Astrocyte (in vitro differentiated cells and primary cell): ENCODE results near the gene C10orf105. TPM values are rescaled to one million over a fixed set of nuclear protein-coding genes. Genes with fewer than 3 reads are reported as not detected.

Source experiments
- DNase-seq: peaks from one replicate; pipeline ENCODE4 v3.0.0-alpha.2; 2010; ENCODE audit warnings: low read depth
- FAIRE-seq: peaks from 2 replicates; lab custom pipeline; 2011; peaks lifted over from hg19 to GRCh38; lab: Jason Lieb, UNC
- H2AFZ ChIP-seq: 2 replicates; pipeline ENCODE4 v1.6.0; 2012; ENCODE audit warnings: low read depth, low read length, inconsistent platforms
- H3K27ac ChIP-seq: 2 replicates; pipeline ENCODE4 v1.5.1; 2011; ENCODE audit warnings: low read depth, low read length, inconsistent platforms
- H3K27me3 ChIP-seq: 2 replicates; pipeline ENCODE4 v1.6.0; 2011; ENCODE audit warnings: low read length, inconsistent platforms; ENCODE audit not compliant: insufficient read depth
- H3K36me3 ChIP-seq: 2 replicates; pipeline ENCODE4 v1.5.1; 2011; ENCODE audit warnings: low read length, inconsistent platforms; ENCODE audit not compliant: insufficient read depth
- H3K4me1 ChIP-seq: 2 replicates; pipeline ENCODE4 v1.5.1; 2011; ENCODE audit warnings: low read length, inconsistent platforms; ENCODE audit not compliant: insufficient read depth
- H3K4me2 ChIP-seq: 2 replicates; pipeline ENCODE4 v1.6.0; 2012; ENCODE audit warnings: low read length, inconsistent platforms
- H3K4me3 ChIP-seq: 2 replicates; pipeline ENCODE4 v1.5.1; 2011; ENCODE audit warnings: low read depth, mild to moderate bottlenecking, low read length, inconsistent platforms; ENCODE audit not compliant: insufficient read depth
- H3K79me2 ChIP-seq: 2 replicates; pipeline ENCODE4 v1.6.0; 2012; ENCODE audit warnings: mild to moderate bottlenecking, low read length, inconsistent platforms; ENCODE audit not compliant: insufficient read depth
- H3K9ac ChIP-seq: 2 replicates; pipeline ENCODE4 v1.6.0; 2012; ENCODE audit warnings: mild to moderate bottlenecking, low read length, inconsistent platforms
- H3K9me3 ChIP-seq: 2 replicates; pipeline ENCODE4 v1.5.1; 2012; ENCODE audit warnings: low read depth, mild to moderate bottlenecking, low read length, inconsistent platforms; ENCODE audit not compliant: insufficient read depth
- H4K20me1 ChIP-seq: 2 replicates; pipeline ENCODE4 v1.6.0; 2012; ENCODE audit warnings: low read length, inconsistent platforms; ENCODE audit not compliant: insufficient read depth
- H3K27ac Mint-ChIP-seq: one replicate; pipeline ENCODE4 v1.8.0; 2021; ENCODE audit warnings: mild to moderate bottlenecking, mixed read lengths; ENCODE audit not compliant: unreplicated experiment
- H3K27me3 Mint-ChIP-seq: one replicate; pipeline ENCODE4 v1.8.0; 2021; ENCODE audit warnings: low read depth, mixed read lengths; ENCODE audit not compliant: unreplicated experiment
- H3K36me3 Mint-ChIP-seq: one replicate; pipeline ENCODE4 v1.8.0; 2021; ENCODE audit warnings: low read depth, mixed read lengths; ENCODE audit not compliant: unreplicated experiment
- H3K4me1 Mint-ChIP-seq: one replicate; pipeline ENCODE4 v1.8.0; 2021; ENCODE audit warnings: low read depth, mixed read lengths; ENCODE audit not compliant: unreplicated experiment
- H3K4me3 Mint-ChIP-seq: one replicate; pipeline ENCODE4 v1.8.0; 2021; ENCODE audit warnings: mild to moderate bottlenecking, moderate library complexity, mixed read lengths; ENCODE audit not compliant: unreplicated experiment
- H3K9me3 Mint-ChIP-seq: one replicate; pipeline ENCODE4 v1.8.0; 2021; ENCODE audit warnings: mild to moderate bottlenecking, mixed read lengths; ENCODE audit not compliant: unreplicated experiment
- CTCF ChIP-seq: IDR thresholded peaks from 2 replicates; pipeline ENCODE4 v1.5.1; 2011; ENCODE audit warnings: low read depth, mild to moderate bottlenecking, inconsistent platforms, low read length, moderate library complexity; ENCODE audit not compliant: insufficient read depth
- EZH2 ChIP-seq: IDR thresholded peaks from 2 replicates; pipeline ENCODE4 v1.6.1; 2012; ENCODE audit warnings: mild to moderate bottlenecking, low read length, inconsistent platforms; ENCODE audit not compliant: insufficient read depth
- total RNA-seq: library from RNA; stranded (reverse); gene quantifications from 2 replicates; pipeline ENCODE4 v1.2.1, GENCODE V29; 2021

Gene C10orf105
- total RNA-seq, 1 donor from 2014 or later = not detected

- Mint-ChIP-seq H3K4me1 (peaks cover 9% of the 10 kb centered on the region), H3K27me3 (peaks cover 57% of the 10 kb centered on the region), H3K36me3 (no peaks in the 10 kb centered on the region), H3K4me3 (no peak overlapping the region), H3K27ac (no peak overlapping the region), H3K9me3 (peaks cover 1% of the 10 kb centered on the region)
- H3K4me1 ChIP-seq = no peaks in the 10 kb centered on the region
- no peaks in the 10 kb centered on the region for H3K36me3 ChIP-seq
- no peaks in the 10 kb centered on the region for H3K9me3 ChIP-seq
- peaks cover 7% of the 10 kb centered on the region for H3K27me3 ChIP-seq
- FAIRE-seq (no peak), DNase-seq (no peak)
- TF ChIP-seq EZH2 (no peak), CTCF (no peak)
- H3K4me3 ChIP-seq = no peak overlapping the region
- no peak overlapping the region for H2AFZ ChIP-seq
- H3K9ac ChIP-seq = no peak overlapping the region
- no peaks in the 10 kb centered on the region for H3K79me2 ChIP-seq
- H3K27ac ChIP-seq = no peak overlapping the region
- H4K20me1 ChIP-seq = no peaks in the 10 kb centered on the region
- H3K4me2 ChIP-seq = no peak overlapping the region
Observed at GRCh38 chr10:71750124-71750841, 30.7 kb upstream of the C10orf105 start.

- H3K27me3 Mint-ChIP-seq = peaks cover 54% of the 10 kb centered on the region
- H3K27me3 ChIP-seq = peaks cover 2% of the 10 kb centered on the region
- FAIRE-seq (no peak), DNase-seq (no peak)
- H2AFZ ChIP-seq = no peak overlapping the region
- no peaks in the 10 kb centered on the region for H3K4me1 ChIP-seq
- no peak overlapping the region for H3K27ac Mint-ChIP-seq
- H4K20me1 ChIP-seq = no peaks in the 10 kb centered on the region
- H3K27ac ChIP-seq = no peak overlapping the region
- no peaks in the 10 kb centered on the region for H3K9me3 ChIP-seq
- peaks cover 9% of the 10 kb centered on the region for H3K4me1 Mint-ChIP-seq
- no peak overlapping the region for H3K4me2 ChIP-seq
- no peaks in the 10 kb centered on the region for H3K36me3 Mint-ChIP-seq
- no peak overlapping the region for H3K9ac ChIP-seq
- no peaks in the 10 kb centered on the region for H3K36me3 ChIP-seq
- TF ChIP-seq EZH2 = no peak
- no peak for TF ChIP-seq CTCF
- H3K9me3 Mint-ChIP-seq = no peaks in the 10 kb centered on the region
- no peak overlapping the region for H3K4me3 Mint-ChIP-seq
- no peaks in the 10 kb centered on the region for H3K79me2 ChIP-seq
- no peak overlapping the region for H3K4me3 ChIP-seq
Observed at GRCh38 chr10:71749396-71749795, 29.8 kb upstream of the C10orf105 start.

- Histone ChIP-seq H3K9me3 (no peaks in the 10 kb centered on the region), H2AFZ (no peak overlapping the region), H3K27ac (no peak overlapping the region), H3K9ac (no peak overlapping the region), H4K20me1 (no peaks in the 10 kb centered on the region), H3K4me3 (no peak overlapping the region), H3K4me2 (no peak overlapping the region), H3K4me1 (no peaks in the 10 kb centered on the region), H3K79me2 (no peaks in the 10 kb centered on the region), H3K36me3 (no peaks in the 10 kb centered on the region), H3K27me3 (no peaks in the 10 kb centered on the region)
- no peak for DNase-seq
- no peak for FAIRE-seq
- H3K36me3 Mint-ChIP-seq = no peaks in the 10 kb centered on the region
- H3K27me3 Mint-ChIP-seq = peaks cover 50% of the 10 kb centered on the region
- H3K27ac Mint-ChIP-seq = no peak overlapping the region
- no peaks in the 10 kb centered on the region for H3K9me3 Mint-ChIP-seq
- H3K4me1 Mint-ChIP-seq = peaks cover 9% of the 10 kb centered on the region
- TF ChIP-seq CTCF (no peak), EZH2 (no peak)
- H3K4me3 Mint-ChIP-seq = no peak overlapping the region
Observed at GRCh38 chr10:71748671-71749191, 29.2 kb upstream of the C10orf105 start.
